ENCODE measurements around the gene ARL2BP.
"Not testable (repeated sequence)": the region's sequence is repeated elsewhere in the genome, so short reads cannot be mapped to it uniquely, and the experiment has no call there.

The ARL2BP gene

GRCh38 chr16:57263541-57264351 is 18.7 kb downstream of the ARL2BP start:
- DNase-seq: no peak

- no peak for DNase-seq
These were observed 19.3 kb downstream of the ARL2BP start for GRCh38 chr16:57264381-57264780.

GRCh38 chr16:57264950-57265371 is 19.9 kb downstream of the ARL2BP start:
- no peak for DNase-seq

- no peak for DNase-seq
These were observed 20.9 kb downstream of the ARL2BP start for GRCh38 chr16:57265850-57266530.

- DNase-seq: no peak
These were observed 21.6 kb downstream of the ARL2BP start for GRCh38 chr16:57266531-57267260.

GRCh38 chr16:57267343-57267742 is 22.3 kb downstream of the ARL2BP start:
- DNase-seq: not testable (repeated sequence)

- no peak for DNase-seq
These were observed 24.0 kb downstream of the ARL2BP start for GRCh38 chr16:57268804-57269800.

GRCh38 chr16:57270221-57271062 is 25.4 kb downstream of the ARL2BP start:
- DNase-seq: no peak

GRCh38 chr16:57271063-57271345 is 25.9 kb downstream of the ARL2BP start:
- DNase-seq: no peak

- no peak for DNase-seq
These were observed 26.9 kb downstream of the ARL2BP start for GRCh38 chr16:57271867-57272495.

- DNase-seq: no peak
These were observed 28.3 kb downstream of the ARL2BP start for GRCh38 chr16:57273359-57273758.

GRCh38 chr16:57273826-57274225 is 28.8 kb downstream of the ARL2BP start:
- DNase-seq: no peak

- not testable (repeated sequence) for DNase-seq
These were observed 30.9 kb downstream of the ARL2BP start for GRCh38 chr16:57275946-57276345.

GRCh38 chr16:57276596-57276995 is 31.5 kb downstream of the ARL2BP start:
- no peak for DNase-seq

- no peak for DNase-seq
These were observed 32.5 kb downstream of the ARL2BP start for GRCh38 chr16:57277586-57277985.

- no peak for DNase-seq
These were observed 33.4 kb downstream of the ARL2BP start for GRCh38 chr16:57278494-57278893.

GRCh38 chr16:57279780-57280638 is 35.0 kb downstream of the ARL2BP start:
- DNase-seq: no peak

GRCh38 chr16:57281791-57282190 is 36.7 kb downstream of the ARL2BP start:
- DNase-seq: no peak

GRCh38 chr16:57282510-57283213 is 37.6 kb downstream of the ARL2BP start:
- DNase-seq: no peak
